Brain pericyte (primary cell): Measurements from ENCODE around the gene YBX2.
"Not testable (repeated sequence)": the region's sequence is repeated elsewhere in the genome, so short reads cannot be mapped to it uniquely, and the experiment has no call there.

ENCODE experiments used
- DNase-seq: peaks from one replicate; pipeline ENCODE4 v3.0.0-alpha.2; 2012; ENCODE audit warnings: low read depth, low spot score

YBX2 gene

GRCh38 chr17:7294614-7295153, at the start of gene YBX2:
Gene YBX2, minus strand, starts transcription at chr17:7294639. Its CDS starts 139 bp downstream, at chr17:7294500.
- DNase-seq, result no peak

- DNase-seq, result no peak
Measured at GRCh38 chr17:7343250-7343649, 48.8 kb upstream of the YBX2 start.

DNA sequence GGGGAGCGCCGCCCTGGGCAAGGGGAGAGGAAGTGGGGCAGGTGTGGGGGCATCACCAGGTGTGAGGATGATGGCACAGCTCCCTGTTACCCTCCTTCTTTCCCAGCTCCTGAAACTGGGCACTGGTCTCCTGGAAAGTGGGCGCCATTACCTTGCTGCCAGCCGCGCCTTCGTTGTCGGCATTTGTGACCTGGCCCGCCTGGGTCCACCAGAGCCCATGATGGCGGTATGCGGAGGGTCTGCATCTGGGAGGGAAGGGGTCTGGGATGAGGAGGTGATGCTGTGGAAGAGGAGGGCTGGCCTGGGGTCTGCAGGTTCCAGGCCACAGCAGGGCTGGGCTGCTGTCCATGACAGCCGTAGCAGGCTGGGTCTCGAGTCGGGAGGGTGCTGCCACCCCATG, 47.4 kb upstream of the YBX2 start:
- DNase-seq, result no peak

- DNase-seq, result no peak
Measured at GRCh38 chr17:7340179-7340578, 45.7 kb upstream of the YBX2 start.

DNA sequence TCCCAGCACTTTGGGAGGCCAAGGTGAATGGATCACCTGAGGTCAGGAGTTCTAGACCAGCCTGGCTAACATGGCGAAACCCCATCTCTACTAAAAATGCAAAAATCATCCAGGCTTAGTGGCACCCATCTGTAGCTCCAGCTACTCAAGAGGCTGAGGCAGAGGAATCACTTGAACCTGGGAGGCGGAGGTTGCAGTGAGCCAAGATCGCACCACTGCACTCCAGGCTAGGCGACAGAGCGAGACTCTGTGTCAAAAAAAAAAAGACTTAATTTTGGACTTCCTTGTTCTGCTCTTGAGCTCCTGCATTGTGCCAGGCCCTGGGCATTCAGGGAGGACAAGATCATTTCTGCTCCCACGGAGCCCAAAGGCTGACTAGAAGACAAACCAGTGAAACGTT, 43.2 kb upstream of the YBX2 start:
- DNase-seq, result not testable (repeated sequence)

- no peak for DNase-seq
Measured at GRCh38 chr17:7336240-7337175, 42.1 kb upstream of the YBX2 start, which contains the start of gene ACAP1. Gene ACAP1, plus strand, starts transcription at chr17:7336529. Its CDS starts 206 bp downstream, at chr17:7336735.

- not testable (repeated sequence) for DNase-seq
Measured at GRCh38 chr17:7335765-7336164, 41.3 kb upstream of the YBX2 start.

DNA sequence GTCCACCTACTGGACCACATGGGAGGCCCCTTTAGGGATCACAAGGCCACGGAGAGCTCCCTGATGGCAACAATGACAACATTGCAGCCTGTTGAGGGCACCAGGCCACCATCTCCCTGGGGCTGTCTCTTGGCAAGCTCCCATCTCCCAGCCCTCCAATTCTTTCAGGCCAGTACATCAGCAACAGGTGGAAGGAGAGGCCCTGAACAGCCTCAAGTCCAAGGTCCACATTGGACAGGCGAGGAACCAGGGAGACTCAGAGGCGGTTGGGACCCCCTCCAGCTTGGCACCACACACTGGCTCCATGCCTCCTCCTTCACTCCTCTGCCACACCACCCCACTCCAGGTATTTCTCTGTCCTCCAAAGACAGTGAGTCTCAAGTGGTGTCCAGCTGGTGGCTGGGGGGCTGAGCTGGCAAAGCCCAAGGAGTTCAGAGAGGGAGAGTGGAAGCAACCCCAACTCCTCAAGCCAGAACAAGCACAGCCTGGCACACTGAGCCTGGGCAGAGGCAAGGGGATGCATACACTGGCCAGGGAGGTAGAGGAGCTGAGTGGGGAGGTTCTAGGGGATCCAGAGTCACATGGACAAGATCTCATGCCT, 40.6 kb upstream of the YBX2 start:
- no peak for DNase-seq

DNA sequence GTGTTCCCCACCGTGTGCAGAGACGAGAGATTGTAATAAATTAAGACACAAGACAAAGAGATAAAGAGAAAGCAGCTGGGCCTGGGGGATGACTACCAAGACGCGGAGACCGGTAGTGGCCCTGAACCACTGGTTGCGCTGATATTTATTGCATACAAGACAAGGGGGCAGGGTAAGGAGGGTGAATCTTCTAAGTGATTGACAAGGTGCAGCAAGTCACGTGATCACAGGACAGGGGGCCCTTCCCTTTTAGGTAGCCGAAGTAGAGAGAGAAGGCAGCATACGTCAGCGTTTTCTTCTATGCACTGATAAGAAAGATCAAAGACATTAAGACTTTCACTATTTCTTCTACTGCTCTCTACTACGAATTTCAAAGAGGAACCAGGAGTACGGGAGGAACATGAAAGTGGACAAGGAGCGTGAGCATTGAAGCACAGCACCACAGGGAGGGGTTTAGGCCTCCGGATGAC, 38.2 kb upstream of the YBX2 start:
- DNase-seq, result not testable (repeated sequence)

- no peak for DNase-seq
Measured at GRCh38 chr17:7332111-7332510, 37.7 kb upstream of the YBX2 start.

- DNase-seq, result no peak
Measured at GRCh38 chr17:7330638-7331015, 36.2 kb upstream of the YBX2 start.

DNA sequence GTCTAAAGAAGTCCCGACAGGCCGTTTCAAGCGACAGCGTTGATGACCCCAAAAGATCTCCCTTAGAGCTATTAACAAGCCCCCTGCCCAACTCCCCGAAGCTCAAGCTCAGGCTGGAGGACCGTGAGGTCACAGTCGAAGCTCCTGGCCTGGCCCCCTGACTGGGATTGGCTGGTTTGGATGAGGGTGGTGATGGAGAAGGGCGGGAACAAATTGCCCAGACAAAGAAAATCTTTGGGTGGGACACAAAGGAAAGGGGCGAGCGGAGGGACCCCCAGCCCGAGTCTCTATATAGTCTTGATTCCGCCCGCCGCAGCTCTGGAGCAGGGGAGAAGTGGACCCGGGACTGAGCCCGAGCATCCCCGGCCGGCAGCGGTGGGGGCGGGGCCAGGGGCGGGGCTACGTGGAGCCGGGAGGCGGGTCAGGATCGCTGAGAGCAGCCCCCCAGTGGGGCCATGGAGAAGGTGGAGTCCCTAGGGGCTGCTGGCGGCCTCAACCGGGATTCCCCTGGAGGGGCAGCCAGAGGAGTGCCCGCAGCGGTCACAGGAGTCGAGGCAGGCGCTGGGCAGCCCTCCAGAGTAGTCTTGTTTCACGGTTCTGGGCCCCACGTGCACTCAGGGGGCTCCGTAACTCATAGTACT, 35.7 kb upstream of the YBX2 start:
- DNase-seq, result no peak

GRCh38 chr17:7329374-7329996, 35.0 kb upstream of the YBX2 start:
- DNase-seq, result peak; percentile 97

GRCh38 chr17:7328840-7329373, 34.5 kb upstream of the YBX2 start, which contains the start of gene NEURL4:
Gene NEURL4, minus strand, starts transcription at chr17:7329335. Its CDS starts 23 bp downstream, at chr17:7329312.
- no peak for DNase-seq

- no peak for DNase-seq
Measured at GRCh38 chr17:7328009-7328408, 33.6 kb upstream of the YBX2 start.

GRCh38 chr17:7327501-7327900, 33.1 kb upstream of the YBX2 start:
- DNase-seq, result no peak

- DNase-seq, result no peak
Measured at GRCh38 chr17:7327056-7327455, 32.6 kb upstream of the YBX2 start.

GRCh38 chr17:7326186-7326585, 31.7 kb upstream of the YBX2 start:
- no peak for DNase-seq

- DNase-seq, result no peak
Measured at GRCh38 chr17:7325031-7325528, 30.6 kb upstream of the YBX2 start.

GRCh38 chr17:7324438-7324779, 30.0 kb upstream of the YBX2 start:
- no peak for DNase-seq
